ENCODE measurements around the gene TMEM269. TPM values are rescaled to one million over a fixed set of nuclear protein-coding genes. Genes with fewer than 3 reads are reported as not detected.
"Not testable (repeated sequence)": the region's sequence is repeated elsewhere in the genome, so short reads cannot be mapped to it uniquely, and the experiment has no call there.

Gene TMEM269
- total RNA-seq, 1 donor from 2014 or later, result not detected

DNA sequence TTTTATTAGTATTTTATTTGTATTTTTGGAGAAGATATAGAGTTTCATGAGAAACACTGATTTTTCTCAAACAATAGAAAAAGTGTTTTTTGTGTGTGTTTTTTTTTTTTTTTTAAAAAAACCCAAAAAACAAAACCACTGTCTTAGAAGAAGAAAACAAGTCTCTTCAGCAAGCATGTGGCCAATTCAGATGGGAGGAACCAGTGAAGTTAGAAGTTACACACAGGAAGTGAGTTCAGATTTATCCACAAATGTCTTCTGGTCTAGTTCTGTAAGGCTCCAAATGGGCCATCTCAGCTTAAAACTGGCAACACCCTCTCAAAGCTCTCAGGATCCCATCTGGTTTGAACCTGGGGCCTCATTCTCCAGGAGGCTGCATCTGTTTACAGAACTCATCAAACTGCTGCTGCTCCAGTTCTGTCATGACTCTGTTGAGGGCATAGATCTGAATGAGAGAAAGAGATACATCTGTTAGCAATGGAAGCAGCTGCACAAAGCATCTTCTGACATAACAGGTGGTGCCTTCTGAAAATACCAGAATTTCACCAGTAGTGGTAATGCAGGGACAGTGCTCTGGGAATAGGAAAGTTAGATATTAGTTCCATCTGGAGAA, 22.4 kb downstream of the TMEM269 start:
- ATAC-seq (no peak), DNase-seq (ENCODE audit: missing footprints) (no peak)
- intact Hi-C loops (cut with DNase I), result no loop called here

DNA sequence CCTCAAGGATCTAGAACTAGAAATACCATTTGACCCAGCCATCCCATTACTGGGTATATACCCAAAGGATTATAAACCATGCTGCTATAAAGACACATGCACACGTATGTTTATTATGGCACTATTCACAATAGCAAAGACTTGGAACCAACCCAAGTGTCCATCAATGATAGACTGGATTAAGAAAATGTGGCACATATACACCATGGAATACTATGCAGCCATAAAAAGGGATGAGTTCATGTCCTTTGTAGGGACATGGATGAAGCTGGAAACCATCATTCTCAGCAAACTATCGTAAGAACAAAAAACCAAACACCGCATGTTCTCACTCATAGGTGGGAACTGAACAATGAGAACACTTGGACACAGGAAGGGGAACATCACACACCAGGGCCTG, 30.0 kb downstream of the TMEM269 start:
- intact Hi-C loops (cut with DNase I); ATAC-seq; DNase-seq (ENCODE audit: missing footprints): not testable (repeated sequence)

DNA sequence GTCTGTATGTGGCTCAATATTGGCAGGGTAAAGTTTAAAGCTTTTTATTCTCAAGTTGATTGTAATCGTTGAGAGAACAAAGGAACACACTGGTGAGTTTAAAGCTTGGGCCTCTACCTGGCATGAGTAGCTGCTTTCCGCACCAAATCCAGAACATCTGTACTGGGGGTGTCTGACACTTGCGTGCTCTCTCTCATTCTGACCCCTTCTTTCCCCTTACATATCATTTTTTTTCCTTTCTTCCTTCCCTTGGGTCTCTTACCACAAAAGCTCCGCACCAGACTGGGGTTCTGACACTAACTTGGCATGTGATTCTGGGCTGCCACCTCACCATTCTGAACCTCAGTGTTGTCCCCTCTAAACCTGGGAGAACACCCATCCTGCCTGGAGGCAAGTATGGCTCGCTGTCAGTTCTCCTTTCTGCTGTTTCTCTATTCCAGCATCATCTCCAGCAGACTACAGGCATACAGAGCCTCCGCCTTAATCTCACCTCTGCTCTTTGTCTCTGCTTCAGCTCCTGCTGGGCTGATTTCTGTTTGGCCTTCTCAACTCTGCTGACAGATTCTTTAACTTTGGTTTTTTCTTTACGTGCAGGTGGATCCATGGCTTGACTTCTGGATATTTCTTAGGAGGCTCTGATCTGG, 31.3 kb downstream of the TMEM269 start:
- intact Hi-C loops (cut with DNase I), result loop anchor here (2.0 kb wide), 1 partner anchor 49 kb away; the partner anchor contains the start of genes C1orf50 and P3H1
- ATAC-seq (no peak), DNase-seq (ENCODE audit: missing footprints) (no peak)

DNA sequence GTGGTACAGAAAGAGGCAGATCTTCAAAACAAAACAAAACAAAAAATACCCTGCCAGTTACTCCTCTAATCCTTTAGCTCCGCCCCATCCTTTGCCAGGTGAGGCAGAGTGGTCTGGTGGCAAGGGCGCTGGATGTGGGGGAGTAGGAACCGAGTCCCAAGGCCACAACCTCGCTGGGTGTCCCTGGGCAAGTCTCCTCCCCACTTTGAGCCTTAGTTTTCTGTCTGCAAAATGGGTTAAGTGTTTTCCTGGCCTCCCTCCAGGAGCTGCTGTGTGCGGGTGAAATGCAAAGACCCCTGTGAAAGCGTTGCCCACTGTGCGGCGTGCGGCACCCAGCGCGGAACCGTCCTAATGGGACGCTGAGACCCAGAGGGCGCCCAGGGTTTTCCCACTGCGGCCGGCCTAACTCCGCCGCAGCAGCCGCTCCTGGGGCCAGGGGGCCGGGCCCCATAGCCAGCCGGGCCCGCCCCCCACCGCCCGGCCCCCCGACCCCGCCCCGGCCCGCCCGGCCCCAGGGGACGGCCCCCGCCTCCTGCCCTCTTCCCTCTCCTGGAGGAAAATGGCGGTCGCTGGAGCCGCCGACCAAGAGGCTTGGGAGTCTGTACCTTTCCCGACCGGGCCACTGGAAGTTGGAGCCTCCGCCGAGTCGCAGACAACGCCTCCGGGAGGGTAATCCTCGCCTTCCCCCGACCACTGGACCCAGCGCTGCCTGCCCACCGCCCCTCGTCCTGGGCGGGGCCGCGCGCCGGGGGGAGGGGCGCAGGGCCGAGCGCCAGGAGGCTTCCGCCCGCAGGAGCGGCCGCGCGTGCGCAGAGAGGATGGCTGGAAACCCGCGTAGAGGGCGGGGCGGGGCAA, 32.0 kb downstream of the TMEM269 start, which contains the start of the genes ERMAP and SVBP:
Gene ERMAP (plus strand): TSS at position 538 of the 855 bp plus-strand sequence. CDS start 13,327 bp downstream, outside the sequence.
Gene SVBP (minus strand): TSS at position 813 of the 855 bp plus-strand sequence. CDS start 853 bp downstream, outside the sequence.
- ATAC-seq, result peak; percentile 99
- intact Hi-C loops (cut with DNase I), result loop anchor here (2.0 kb wide), 1 partner anchor 50 kb away; the partner anchor contains the start of genes C1orf50 and P3H1
- peak; percentile 97 for DNase-seq (ENCODE audit: missing footprints)

DNA sequence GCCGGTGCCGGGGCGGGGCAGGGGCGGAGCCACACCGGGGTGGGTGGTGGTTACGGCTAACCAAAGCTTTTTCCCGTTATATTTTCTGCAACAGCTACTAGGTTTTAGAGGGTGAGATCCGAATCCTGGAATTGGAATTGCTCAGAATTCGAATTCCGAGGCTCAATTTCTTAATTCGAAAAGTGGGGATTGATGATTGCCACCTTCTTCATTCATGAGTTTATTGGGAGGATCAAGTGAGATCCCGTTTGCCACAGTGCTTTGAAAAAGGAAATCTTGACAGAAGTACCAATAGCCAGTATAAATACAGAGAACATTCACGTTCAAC, 32.6 kb downstream of the TMEM269 start:
- intact Hi-C loops (cut with DNase I), result loop anchor here (2.0 kb wide), 1 partner anchor 51 kb away; the partner anchor contains the start of genes C1orf50 and P3H1
- ATAC-seq, result no peak
- no peak for DNase-seq (ENCODE audit: missing footprints)

DNA sequence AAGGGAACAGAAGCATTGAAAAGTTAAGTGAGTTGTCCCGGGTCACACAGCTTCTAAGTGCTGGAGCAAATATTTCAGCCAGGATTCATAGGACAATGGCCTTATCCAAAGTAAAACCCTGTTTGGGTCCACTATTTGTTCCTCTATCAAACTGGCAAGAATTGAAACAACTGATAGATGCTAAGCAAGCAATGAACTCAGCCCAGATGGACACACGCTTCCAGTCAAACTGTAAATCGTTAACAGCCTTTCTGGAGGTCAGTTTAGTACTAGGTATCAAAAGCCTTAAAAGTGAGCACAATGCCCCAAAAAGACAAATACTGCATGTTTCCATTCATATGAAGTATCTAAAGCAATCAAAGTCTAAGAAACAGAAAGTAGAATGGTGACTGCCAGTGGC, 33.2 kb downstream of the TMEM269 start:
- intact Hi-C loops (cut with DNase I), result loop anchor here (2.0 kb wide), 1 partner anchor 51 kb away; the partner anchor contains the start of genes C1orf50 and P3H1
- no peak for ATAC-seq
- no peak for DNase-seq (ENCODE audit: missing footprints)

DNA sequence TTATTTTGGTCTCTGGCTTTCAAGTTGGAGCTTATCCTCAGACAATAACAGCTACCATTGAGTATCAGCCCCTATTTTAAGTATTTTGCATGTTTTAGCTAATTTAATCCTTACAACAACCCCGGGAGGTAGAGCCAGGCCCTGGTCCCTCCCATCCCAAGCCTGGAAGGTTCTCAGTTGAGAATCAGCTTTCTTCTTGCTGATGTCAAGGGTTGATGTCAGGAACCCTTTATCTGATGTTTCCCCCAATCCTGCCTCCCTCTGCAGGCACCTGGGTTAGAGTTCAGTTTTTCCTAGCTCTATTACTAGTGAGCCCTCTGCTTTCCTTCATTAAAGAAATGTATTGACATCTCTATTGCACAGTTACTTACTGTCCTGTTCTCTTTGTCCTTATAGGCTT, 36.0 kb downstream of the TMEM269 start:
- DNase-seq (ENCODE audit: missing footprints) (no peak), ATAC-seq (no peak)
- intact Hi-C loops (cut with DNase I), result no loop called here

DNA sequence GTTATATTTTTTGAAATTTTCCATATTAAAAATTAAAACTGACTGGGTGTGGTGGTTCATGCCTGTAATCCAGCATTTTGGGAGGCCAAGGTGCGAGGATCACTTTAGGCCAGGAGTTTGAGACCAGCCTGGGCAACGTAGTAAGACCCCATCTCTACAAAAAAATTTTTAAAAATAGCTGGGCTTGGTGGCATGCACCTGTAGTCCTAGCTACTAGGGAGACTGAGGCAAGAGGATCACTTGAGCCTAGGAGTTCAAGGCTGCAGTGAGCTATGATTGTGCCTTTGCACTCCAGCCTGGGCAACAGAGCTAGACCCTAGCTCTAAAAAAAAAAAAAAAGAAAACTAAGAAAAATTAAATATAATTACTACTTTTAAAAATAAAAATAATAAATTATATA, 36.9 kb downstream of the TMEM269 start:
- intact Hi-C loops (cut with DNase I), result no loop called here
- no peak for ATAC-seq
- no peak for DNase-seq (ENCODE audit: missing footprints)

DNA sequence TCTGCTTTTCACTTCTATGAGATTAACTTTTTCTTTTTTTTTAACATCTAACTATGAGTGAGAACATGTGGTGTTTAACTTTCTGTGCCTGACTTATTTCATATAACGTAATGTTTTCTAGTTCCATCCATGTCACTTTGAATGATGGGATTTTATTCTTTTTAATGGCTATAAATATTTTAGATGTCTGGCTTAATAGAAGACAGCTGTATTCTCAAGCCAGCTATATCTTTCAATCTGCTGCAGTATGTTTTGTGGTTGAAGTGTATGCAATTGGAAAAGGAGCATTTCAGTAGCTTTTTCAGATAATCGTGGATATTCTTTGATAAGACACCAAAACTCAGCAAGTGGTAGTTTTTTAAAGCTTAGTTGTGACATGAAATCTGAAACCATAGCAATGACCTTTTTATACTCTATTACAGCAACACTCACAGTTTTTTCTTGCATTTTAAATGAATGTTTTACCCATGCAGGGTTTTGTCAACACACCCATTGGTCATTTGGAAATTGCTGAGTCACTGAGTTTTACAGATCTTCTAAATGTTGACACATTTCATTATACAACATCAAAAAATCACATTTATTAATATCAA, 38.1 kb downstream of the TMEM269 start:
- ATAC-seq (no peak), DNase-seq (ENCODE audit: missing footprints) (no peak)
- intact Hi-C loops (cut with DNase I), result no loop called here

DNA sequence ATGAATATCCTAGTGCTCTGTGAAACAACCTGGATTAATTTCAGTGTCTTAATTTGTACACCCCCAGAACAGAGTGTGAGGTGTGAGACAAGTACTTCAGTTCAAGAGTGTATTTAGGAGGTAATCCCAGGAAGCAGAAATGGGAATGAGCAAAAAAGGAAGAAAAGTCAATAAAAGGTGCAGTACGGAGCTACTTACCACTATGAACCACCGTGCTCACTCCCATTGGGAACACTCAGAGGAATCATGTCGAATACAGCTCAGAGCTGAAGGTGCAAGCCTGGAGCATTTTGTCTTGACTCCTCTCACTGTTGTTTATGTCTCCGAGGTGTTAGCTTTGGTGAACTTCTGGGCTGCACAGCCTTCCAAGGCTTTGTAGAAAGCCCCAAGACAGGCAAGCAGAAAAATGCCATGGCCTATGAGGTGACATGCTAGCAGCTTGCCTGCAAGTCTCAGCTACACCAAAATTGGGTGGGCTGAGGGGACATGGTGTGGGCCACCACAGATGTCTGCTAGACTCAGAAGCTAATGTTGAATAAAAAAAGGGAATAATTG, 39.8 kb downstream of the TMEM269 start:
- no peak for ATAC-seq
- intact Hi-C loops (cut with DNase I), result no loop called here

DNA sequence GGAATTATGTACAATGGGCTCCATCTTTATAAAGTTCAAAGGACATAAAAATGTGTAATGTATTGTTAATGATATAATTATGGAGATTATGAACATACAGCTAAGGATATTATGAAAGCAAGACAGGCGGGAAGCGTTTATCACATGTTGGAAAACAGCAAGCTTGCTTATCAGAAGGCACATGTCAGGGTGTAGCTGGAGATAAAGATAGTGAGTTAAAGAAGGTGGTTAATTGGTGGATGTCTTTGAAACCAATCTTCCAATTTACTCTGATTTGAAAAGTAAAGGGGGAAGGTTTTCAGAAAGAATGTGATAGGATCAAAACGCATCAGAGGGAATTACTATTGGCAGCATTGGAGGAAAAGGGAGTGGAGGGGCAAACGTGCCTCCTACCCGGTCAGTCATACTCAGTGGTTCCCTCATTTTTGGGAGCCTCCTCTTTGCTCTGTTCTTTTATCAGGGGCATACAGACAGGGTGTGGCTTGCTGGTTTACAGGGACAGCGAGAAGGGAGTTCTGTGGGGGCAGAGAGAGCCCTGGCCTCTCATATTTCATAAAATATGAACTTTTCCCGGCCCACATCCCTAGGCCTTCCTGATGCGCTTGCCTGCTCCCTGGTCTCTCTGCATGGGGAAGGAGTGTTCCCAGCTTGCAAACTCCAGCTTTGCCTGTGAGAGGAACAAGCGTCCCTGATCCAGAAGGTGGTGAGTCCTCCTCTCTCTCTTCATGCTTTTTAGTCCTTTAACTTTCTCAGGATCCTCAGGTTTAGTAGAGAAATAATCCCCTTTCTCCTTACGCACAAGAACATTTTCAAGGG, 40.5 kb downstream of the TMEM269 start:
- ATAC-seq (no peak), DNase-seq (ENCODE audit: missing footprints) (no peak)
- intact Hi-C loops (cut with DNase I), result no loop called here

More for the DNA sequence above, 39.8 kb downstream of the TMEM269 start:
- DNase-seq (ENCODE audit: missing footprints), result no peak

DNA sequence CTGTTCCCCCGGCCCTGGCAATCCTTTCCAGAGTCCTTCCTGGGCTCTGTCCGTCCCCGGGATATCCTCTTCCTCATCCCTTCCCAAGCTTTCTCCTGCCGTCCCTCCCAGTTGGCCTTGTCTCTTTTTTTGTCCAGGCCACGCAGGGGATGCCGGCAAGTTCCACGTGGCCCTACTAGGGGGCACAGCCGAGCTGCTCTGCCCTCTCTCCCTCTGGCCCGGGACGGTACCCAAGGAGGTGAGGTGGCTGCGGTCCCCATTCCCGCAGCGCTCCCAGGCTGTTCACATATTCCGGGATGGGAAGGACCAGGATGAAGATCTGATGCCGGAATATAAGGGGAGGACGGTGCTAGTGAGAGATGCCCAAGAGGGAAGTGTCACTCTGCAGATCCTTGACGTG, 45.8 kb downstream of the TMEM269 start:
- intact Hi-C loops (cut with DNase I), result no loop called here
- DNase-seq (ENCODE audit: missing footprints) (no peak), ATAC-seq (no peak)

DNA sequence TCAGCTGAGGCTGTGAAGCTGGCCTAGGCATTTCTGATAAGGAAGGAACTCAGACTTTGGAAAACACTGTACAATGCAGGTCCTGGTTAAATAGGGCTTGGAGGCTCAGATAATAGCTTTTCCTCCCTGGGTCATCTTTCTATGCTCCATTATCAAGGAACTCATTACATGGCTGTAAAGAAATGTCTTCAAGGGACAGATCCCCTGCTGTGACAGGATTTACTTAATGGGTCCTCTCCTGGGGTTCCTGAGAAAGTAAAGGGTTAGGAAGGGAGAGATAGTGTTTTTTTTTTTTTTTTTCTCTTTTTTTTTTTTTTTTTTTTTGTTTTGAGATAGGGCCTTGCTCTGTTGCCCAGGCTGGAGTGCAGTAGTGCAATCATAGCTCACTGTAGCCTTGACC, 46.5 kb downstream of the TMEM269 start:
- ATAC-seq (no peak), DNase-seq (ENCODE audit: missing footprints) (no peak)
- intact Hi-C loops (cut with DNase I), result no loop called here

DNA sequence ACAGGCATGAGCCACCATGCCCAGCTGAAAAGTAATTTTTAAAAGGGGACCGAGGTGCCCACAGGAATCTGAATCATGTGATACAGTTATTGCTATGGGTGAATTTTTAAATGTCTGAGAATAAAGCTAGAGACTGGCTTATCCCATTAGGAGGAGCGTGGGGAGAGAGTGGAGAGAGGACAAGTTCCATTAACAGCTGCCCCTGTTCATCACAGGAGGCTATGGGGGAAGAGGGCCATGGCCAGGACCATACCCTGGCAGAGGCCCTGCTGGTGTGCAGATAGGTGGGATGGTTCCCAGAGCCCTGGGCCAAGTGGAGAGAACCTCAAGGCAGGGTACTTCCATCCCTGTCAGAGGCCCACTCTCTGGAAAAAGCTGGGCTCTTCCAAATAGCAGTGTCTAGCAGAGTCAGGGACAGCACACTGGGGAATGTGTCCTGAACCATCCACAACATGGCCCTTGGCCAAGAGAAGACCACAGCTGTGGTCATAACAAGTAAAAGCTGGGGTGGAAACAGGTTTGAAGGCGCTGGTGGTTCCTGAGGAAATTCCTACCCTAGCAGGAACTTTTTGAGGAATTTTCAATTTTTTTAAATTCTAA, 48.0 kb downstream of the TMEM269 start:
- DNase-seq (ENCODE audit: missing footprints), result no peak
- no peak for ATAC-seq
- intact Hi-C loops (cut with DNase I), result no loop called here

DNA sequence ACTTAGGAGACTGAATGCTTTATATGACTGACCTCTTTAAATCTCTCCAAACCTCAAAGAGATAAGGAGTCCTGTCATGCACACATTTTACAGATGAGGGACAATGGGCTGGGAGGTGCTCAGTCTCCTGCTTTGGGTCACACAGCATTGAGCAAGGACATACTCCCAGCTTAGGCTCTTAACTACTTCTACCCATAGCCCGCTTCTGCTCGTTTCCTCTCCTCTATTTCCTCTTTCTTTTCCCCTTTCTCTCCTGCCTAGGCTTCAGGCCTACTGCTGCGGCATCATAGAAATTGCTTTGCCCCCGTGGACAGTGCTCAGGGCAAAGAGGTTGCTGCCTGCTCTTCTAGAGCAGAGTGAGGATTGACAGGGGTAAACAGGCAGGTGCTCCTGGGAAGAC, 49.2 kb downstream of the TMEM269 start:
- no peak for DNase-seq (ENCODE audit: missing footprints)
- ATAC-seq, result no peak
- intact Hi-C loops (cut with DNase I), result no loop called here

DNA sequence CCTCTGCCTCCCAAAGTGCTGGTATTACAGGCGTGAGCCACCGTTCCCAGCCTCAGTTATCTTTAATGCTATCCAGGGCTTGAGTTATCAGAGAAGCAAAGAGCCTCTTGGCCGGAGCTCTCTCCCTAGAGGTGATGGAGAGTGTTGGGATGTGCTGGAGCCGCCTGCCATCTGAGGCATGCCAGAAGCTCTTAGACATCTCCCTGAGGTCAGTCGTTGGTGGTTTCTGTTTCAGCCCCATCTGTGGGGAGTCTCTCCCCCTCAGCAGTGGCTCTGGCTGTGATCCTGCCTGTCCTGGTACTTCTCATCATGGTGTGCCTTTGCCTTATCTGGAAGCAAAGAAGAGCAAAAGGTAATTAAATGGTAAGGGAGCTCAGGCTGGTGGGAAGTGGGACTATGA, 50.0 kb downstream of the TMEM269 start:
- ATAC-seq, result peak; percentile 16
- no peak for DNase-seq (ENCODE audit: missing footprints)
- intact Hi-C loops (cut with DNase I), result no loop called here

DNA sequence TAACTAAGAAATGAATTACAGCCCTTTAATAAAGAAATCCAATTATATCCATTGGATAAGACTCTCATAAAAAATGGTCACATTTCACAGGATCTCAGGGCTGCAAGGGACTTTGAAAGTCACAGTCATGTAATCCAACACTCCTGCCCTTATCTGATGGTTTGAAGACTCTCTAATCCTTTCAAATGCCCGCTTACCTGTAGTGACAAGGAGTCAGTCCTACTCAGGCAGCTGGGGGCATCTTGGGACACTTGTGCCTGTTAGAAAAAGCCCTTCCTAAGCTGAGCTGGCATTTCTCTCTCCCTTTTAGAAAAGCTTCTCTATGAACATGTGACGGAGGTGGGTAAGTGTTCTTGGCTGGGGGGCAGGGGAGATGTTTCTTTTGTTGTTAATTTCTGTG, 50.6 kb downstream of the TMEM269 start:
- DNase-seq (ENCODE audit: missing footprints) (no peak), ATAC-seq (no peak)
- intact Hi-C loops (cut with DNase I), result no loop called here

DNA sequence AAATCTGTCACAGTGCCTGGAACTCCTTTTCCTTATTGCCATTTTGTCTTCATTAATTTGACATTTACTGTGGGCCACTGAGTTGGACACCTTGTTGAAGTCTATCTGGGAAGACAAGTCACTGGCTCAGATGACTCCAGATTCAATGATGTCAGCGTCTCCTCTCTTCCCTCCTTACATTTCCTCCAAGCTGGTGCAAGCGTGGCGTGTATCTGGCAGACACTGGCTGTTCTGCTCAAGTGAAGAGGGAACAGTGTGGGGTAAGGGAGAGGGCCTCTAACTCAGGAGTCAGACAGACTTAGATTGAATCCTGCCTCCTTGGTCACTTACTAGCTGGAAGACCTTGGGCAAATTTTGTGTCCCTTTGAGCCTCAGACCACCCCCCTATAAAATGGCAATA, 52.9 kb downstream of the TMEM269 start:
- ATAC-seq (no peak), DNase-seq (ENCODE audit: missing footprints) (no peak)

More for the DNA sequence above, 52.9 kb downstream of the TMEM269 start:
- intact Hi-C loops (cut with DNase I), result no loop called here

Measured in Right ventricle myocardium inferior (tissue), 1 donor.